Urinary bladder (tissue), 4 donors: ENCODE results near the gene SIL1. TPM values are rescaled to one million over a fixed set of nuclear protein-coding genes. Genes with fewer than 3 reads are reported as not detected.
"Not testable (repeated sequence)": the region's sequence is repeated elsewhere in the genome, so short reads cannot be mapped to it uniquely, and the experiment has no call there.

ENCODE experiments used
- DNase-seq: peaks from one replicate; pipeline ENCODE4 v3.0.0-alpha.2; 2015; ENCODE audit errors: extremely low spot score
- H3K27ac ChIP-seq: one replicate; pipeline ENCODE4 v1.5.1; 2013; ENCODE audit warnings: low read depth, mild to moderate bottlenecking, moderate library complexity
- H3K36me3 ChIP-seq: one replicate; pipeline ENCODE4 v1.6.1; 2013; ENCODE audit warnings: mild to moderate bottlenecking, moderate library complexity; ENCODE audit not compliant: insufficient read depth
- H3K4me1 ChIP-seq: one replicate; pipeline ENCODE4 v1.6.1; 2013; ENCODE audit warnings: mild to moderate bottlenecking, moderate library complexity; ENCODE audit not compliant: insufficient read depth
- H3K4me3 ChIP-seq: one replicate; pipeline ENCODE4 v1.5.1; 2013; ENCODE audit warnings: low read depth, low read length
- WGBS: extraction: QIAGEN DNeasy Blood & Tissue Kit; methylation state at CpG from one replicate; pipeline ENCODE4 v1.1.7; 2013; 5-methylcytosine and 5-hydroxymethylcytosine counted together
- polyA plus RNA-seq: library from polyadenylated mRNA; stranded (reverse); fragments of 200-250 nt; gene quantifications from one replicate; pipeline ENCODE4 v1.2.3, GENCODE V29; 2013
- total RNA-seq: library from RNA; depleted of rRNA; stranded (reverse); fragments of >200 nt; gene quantifications from one replicate; pipeline ENCODE4 v1.2.3, GENCODE V29; 2014
- donor health status: healthy with polysubstance abuse.
- donor health status: healthy.

The SIL1 gene
- total and polyA plus RNA-seq, 2 donors: 31.5 to 49.8 TPM

DNA sequence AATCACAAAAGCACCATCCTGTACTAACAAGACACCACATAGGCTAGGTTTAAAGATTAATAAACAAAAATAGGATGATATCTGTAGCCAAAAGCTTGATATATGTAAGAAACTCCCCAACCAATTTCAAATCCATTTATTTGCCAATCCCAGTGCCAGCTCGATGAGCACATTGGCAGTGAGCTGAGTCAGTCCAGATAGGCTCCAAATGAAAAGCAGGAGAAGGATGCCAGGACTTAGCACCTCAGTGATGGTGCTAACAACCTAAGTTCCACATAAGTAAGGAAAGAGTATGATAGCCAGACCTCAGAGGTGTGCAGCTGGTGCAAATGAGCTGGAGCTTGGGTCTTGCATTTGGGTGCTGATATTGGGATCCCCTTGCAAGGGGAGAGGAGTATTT, 158.1 kb downstream of the SIL1 start:
- Histone ChIP-seq H3K36me3 (no peaks in the 10 kb centered on the region), H3K4me1 (no peaks in the 10 kb centered on the region), H3K4me3 (no peak overlapping the region), H3K27ac (no peak overlapping the region)
- 89% methylated on average over 1 of the region's 1 CpG for WGBS
- DNase-seq: no peak

DNA sequence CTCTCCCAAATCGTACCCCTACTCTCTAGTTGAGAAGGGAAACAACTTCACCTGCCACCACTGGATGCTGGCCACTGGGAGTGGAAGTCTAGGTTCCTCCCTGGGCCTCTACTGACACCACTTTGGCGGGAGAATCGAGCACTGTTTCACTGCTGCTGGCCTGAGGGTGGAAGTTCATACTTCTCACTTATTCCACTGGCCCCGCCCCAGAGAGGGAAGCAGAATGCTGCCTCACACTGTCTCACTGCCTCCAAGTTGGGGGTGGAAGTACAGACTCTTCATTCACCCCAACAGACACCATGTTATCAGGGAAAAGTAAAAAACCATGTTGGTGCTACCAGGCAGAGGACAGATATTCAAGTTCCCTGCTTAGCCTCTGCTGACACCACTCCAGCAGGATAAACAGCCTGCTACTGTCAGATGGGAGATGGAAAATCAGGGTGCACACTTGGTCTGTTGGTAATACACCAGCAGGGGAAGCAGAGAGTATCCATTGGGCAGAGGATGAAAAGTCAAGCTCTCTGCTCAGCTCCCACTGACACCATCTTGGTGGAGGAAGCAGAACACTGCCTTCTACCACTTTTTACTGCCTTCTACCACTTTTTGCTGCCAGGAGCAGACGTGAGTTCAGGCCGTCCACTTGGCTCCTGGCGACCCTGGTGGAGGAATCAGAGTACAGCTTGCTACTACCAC, 159.4 kb downstream of the SIL1 start:
- Histone ChIP-seq H3K36me3 (no peaks in the 10 kb centered on the region), H3K27ac (no peak overlapping the region), H3K4me3 (no peak overlapping the region), H3K4me1 (no peaks in the 10 kb centered on the region)
- 77% methylated on average over 7 of the region's 7 CpGs for WGBS
- no peak for DNase-seq

DNA sequence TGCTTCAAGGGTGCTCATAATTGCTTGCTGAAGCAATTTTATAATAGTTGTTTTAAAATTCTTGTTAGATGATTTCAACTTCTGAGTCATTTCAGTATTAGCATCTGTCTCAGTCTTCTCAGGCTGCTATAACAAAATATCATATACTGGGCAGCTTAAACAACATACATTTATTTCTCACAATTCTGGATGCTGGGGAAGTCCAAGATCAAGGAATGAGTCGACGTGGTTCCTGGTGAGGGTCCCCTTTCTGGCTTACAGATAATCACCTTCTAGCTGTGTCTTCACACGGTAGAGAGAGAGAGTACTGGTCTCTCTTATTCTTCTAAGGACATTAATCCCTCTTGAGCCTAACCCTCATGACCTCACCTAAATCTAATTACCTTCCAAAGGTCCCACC, 160.4 kb downstream of the SIL1 start:
- Histone ChIP-seq H3K4me3 (no peak overlapping the region), H3K36me3 (no peaks in the 10 kb centered on the region), H3K4me1 (no peaks in the 10 kb centered on the region), H3K27ac (no peak overlapping the region)
- no peak for DNase-seq
- 88% methylated on average over 3 of the region's 3 CpGs for WGBS

DNA sequence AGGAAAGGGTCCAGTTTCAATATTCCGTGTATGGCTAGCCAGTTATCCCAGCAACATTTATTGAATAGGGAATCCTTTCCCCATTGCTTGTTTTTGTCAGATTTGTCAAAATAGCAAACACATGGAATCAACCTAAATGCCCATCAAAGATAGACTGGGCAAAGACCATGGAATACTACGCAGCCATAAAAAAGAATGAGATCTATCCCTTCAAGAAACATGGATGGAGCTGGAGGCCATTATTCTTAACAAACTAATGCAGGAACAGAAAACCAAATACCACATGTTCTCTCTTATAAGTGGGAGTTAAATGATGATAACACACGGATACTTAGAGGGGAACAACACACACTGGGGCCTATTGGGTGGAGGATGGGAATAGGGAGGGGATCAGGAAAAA, 161.8 kb downstream of the SIL1 start:
- H3K27ac ChIP-seq, H3K4me3 ChIP-seq, DNase-seq, H3K36me3 ChIP-seq, H3K4me1 ChIP-seq: not testable (repeated sequence)
- 66% methylated on average over 3 of the region's 3 CpGs for WGBS

DNA sequence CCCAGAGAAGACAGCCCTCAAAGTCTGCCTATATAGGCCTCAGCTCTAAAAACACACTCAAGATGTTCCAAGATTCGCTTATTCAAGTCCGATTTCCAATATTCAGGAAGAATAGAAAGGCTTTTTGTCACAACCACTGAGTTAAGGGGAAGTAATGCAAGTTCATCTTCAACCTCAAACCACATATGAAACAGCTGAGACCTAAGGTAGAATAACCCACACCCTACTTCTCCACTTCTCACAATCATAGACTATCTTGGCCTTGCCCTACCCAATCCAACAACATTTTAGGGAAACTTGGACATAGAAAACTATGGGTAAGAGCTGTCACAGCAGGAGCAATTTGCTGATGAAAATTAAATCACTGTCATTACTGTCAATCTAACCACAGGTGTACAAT, 171.0 kb downstream of the SIL1 start:
- WGBS: 95% methylated on average over 2 of the region's 2 CpGs

DNA sequence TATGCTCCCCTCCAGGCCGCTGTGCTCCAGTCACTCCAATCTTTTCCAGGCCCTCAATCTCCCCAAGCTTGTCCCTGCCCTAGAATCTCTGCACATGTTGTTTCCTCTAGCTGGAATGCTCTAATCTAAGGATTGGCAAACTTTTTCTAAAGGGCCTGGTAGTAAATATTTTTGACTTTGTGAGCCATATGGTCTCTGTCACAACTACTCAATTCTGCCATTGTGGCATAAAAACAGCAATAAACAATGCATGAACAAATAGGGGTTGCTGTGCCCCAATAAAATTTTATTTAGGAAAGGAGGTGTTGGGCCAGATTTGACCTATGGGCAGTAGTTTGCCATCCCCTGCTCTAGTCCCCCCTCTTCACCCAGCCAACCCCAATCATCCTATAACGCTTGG, 172.5 kb downstream of the SIL1 start:
- DNase-seq: no peak
- H3K4me3 ChIP-seq: no peak overlapping the region
- H3K27ac ChIP-seq: no peak overlapping the region
- H3K36me3 ChIP-seq: no peaks in the 10 kb centered on the region
- WGBS: 46% methylated on average over 2 of the region's 2 CpGs
- no peaks in the 10 kb centered on the region for H3K4me1 ChIP-seq

More for the DNA sequence above, 171.0 kb downstream of the SIL1 start:
- Histone ChIP-seq H3K4me1 (no peaks in the 10 kb centered on the region), H3K27ac (no peak overlapping the region), H3K4me3 (no peak overlapping the region), H3K36me3 (no peaks in the 10 kb centered on the region)
- no peak for DNase-seq

DNA sequence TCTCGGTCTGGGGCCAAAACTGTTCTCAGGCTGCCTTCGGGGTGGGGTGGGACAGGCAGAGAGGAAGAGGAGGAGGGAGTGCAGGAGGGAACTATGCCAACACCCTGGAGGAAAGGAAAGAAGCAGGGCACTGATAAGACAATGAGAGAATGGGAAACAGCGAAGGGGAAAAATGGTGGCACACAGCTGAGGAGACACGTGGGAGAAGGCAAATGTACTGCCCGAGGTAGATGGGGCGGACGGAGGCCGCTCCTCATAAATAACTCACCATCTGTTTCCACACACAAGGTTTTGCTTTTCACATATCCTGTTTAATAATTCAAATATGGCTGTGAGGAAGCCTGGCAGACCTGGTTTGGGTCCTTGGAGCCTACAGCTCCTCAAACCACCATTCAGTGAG, 174.9 kb downstream of the SIL1 start:
- WGBS: 88% methylated on average over 8 of the region's 8 CpGs
- H3K27ac ChIP-seq: no peak overlapping the region
- H3K36me3 ChIP-seq: no peaks in the 10 kb centered on the region
- no peak overlapping the region for H3K4me3 ChIP-seq
- no peak for DNase-seq
- H3K4me1 ChIP-seq: no peaks in the 10 kb centered on the region

DNA sequence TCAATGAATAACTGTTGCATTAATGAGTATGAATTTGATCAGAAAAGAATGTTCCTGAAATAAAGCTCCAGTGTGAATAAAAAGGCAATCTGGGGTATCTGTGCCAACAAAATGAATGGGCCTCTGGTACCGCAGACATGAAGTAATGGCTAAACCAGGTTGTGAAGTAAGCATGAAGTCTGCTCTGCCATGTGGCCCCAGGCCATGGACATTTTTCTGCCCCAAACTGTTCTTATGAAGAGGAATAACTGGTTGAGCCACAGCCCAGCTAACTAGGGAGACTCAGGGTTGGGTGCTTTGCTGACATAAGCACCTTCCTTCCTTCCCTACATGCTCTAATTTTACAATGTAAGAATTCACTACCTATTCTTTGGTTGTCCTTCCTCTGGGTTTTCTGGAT, 175.6 kb downstream of the SIL1 start:
- no peaks in the 10 kb centered on the region for H3K4me1 ChIP-seq
- no peak overlapping the region for H3K27ac ChIP-seq
- no peak for DNase-seq
- no peak overlapping the region for H3K4me3 ChIP-seq
- no peaks in the 10 kb centered on the region for H3K36me3 ChIP-seq
- WGBS: 93% methylated on average over 1 of the region's 1 CpG

DNA sequence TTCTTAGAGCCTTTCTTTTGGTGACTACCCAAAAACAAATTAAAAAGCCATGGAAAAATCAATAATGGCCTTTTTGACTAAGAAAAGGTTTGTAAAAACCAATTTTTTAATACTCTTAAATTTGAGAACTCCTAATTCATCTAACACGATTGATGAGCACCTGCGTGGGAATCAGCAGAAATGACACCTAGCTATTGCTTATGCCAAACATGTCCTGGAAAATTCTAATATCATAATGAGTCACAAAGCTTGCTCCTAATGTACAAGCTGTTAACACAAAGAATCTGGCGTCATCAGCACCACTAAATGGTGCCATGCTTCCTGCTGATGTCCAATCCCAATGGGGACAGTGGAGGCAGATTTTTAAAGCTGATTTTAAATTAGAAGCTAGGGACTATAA, 176.8 kb downstream of the SIL1 start:
- Histone ChIP-seq H3K36me3 (no peaks in the 10 kb centered on the region), H3K27ac (no peak overlapping the region), H3K4me1 (no peaks in the 10 kb centered on the region), H3K4me3 (no peak overlapping the region)
- WGBS: 97% methylated on average over 3 of the region's 3 CpGs
- no peak for DNase-seq

DNA sequence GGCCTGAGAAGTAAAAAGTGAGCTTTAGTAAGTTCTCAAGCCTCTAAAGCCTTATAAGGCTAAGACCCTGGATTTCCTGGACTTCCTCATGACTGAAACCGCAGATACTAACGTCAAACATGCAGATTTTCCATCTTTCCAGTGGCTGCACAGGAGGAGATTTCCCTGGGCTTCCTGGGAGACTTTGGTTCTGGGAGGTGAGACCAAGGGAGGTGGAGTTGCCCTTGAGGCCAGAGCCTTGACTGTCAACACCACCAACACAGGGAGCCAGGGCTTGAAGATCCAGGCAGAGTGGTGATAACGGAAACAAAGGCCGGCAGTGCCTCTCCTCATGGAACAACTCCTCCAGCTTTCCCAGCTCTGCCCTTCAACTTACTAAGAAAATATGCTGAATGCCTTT, 178.3 kb downstream of the SIL1 start:
- Histone ChIP-seq H3K27ac (no peak overlapping the region), H3K36me3 (no peaks in the 10 kb centered on the region), H3K4me3 (no peak overlapping the region), H3K4me1 (no peaks in the 10 kb centered on the region)
- DNase-seq: no peak
- WGBS: 40% methylated on average over 4 of the region's 4 CpGs

DNA sequence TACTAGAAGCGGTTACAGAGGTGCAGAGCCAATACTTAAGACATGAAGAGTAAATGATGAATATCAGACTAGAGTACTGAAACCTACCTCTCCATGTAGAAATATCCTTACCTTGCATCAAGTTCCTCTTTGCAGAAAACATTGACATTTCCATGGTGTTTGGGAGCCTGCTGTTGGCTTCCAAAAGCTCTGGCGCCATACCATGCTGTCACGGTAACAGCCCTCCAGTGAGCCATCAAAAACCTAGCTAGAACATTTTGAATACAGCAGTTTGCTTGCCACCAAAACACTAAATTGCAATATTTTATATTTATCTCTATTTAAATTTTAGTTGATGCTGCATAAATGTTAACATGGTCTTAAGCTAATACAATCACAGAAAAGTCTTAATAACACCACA, 179.0 kb downstream of the SIL1 start:
- no peak overlapping the region for H3K27ac ChIP-seq
- H3K4me1 ChIP-seq: no peaks in the 10 kb centered on the region
- no peak for DNase-seq
- H3K4me3 ChIP-seq: no peak overlapping the region
- no peaks in the 10 kb centered on the region for H3K36me3 ChIP-seq
- WGBS: 98% methylated on average over 3 of the region's 3 CpGs

DNA sequence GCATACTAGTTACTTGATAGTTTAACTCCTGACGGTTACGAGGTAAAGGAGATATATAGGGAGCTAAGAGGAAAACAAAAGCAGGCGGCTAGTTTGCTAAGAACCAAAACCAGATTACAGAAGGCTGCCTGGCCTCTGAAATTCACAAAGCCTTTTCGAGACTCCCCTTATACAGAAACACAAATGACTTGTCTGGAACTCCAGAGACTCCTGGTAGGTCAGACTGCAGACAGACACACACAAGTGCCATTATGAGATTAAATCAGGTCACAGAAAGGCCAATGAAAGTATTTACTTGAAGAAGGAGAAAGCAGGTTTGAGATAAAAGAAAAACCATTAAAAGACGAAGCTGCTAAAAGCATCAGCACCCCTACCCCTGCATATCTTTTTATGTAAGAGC, 180.5 kb downstream of the SIL1 start:
- no peak for DNase-seq
- H3K27ac ChIP-seq: no peak overlapping the region
- no peak overlapping the region for H3K4me3 ChIP-seq
- WGBS: 90% methylated on average over 5 of the region's 5 CpGs
- no peaks in the 10 kb centered on the region for H3K36me3 ChIP-seq
- no peaks in the 10 kb centered on the region for H3K4me1 ChIP-seq

DNA sequence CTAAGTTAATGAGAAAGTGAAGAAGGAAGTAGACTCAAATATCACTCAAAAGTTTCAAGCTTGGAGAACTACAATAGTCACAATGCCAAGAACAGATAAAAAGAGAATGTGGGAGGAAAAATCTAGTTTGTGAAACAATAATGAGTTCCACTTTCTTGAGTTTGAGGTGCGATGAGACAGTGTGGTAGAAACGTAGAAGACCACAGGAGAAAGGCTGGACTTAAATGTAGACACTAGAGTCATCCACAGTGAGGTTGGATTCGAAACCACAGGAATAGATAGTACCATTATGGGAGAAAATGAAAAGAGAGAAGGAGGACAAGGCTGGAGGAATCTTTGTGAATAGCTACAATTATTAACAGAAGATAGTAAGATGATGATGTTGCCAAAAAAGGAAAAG, 182.0 kb downstream of the SIL1 start:
- no peaks in the 10 kb centered on the region for H3K36me3 ChIP-seq
- DNase-seq: no peak
- no peak overlapping the region for H3K27ac ChIP-seq
- no peak overlapping the region for H3K4me3 ChIP-seq
- 98% methylated on average over 3 of the region's 3 CpGs for WGBS
- no peaks in the 10 kb centered on the region for H3K4me1 ChIP-seq

DNA sequence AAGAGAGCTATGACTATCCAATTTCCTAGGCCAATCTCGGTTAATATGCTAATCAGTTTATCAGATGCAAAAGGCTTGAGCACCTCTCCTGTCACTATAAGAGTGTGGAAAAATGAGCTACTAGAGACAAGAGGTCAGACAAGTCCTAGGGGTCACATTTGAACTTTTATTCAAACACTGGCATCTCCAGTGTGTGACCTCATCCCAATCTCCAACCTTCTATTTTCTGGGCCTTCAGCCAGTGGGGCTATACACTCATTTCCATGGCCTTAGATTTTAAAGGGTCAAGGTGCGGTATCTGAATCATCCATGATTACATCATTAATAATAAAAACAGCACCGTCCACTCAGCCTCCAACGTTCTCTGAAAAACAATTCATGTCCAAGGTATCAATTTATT, 183.4 kb downstream of the SIL1 start:
- no peak for DNase-seq
- Histone ChIP-seq H3K36me3 (no peaks in the 10 kb centered on the region), H3K4me3 (no peak overlapping the region), H3K27ac (no peak overlapping the region), H3K4me1 (no peaks in the 10 kb centered on the region)
- WGBS: 82% methylated on average over 4 of the region's 4 CpGs

DNA sequence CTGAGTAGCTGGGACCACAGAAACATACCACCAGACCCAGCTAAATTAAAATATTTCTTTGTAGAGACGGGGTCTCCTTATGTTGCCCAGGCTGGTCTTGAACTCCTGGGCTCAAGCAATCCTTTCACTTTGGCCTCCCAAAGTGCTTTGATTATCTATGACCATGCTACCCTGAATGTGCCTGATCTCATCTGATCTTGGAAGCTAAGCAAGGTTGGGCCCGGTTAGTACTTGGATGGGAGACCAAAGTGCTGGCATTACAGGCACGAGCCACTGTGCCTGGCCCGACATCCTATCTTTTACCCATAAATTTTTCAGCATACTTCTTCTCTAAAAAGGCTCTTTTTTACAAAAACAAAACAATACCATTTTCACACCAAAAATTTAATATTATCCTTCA, 186.0 kb downstream of the SIL1 start:
- Histone ChIP-seq H3K4me3 (no peak overlapping the region), H3K4me1 (no peaks in the 10 kb centered on the region), H3K27ac (no peak overlapping the region), H3K36me3 (no peaks in the 10 kb centered on the region)
- WGBS: 95% methylated on average over 4 of the region's 4 CpGs
- no peak for DNase-seq
